Activated T-cell treated with anti-CD3 and anti-CD28 coated beads, Interleukin-2, amount 50 U/mL, for 72 hours (primary cell): ENCODE results near the gene ZNF318. TPM values are rescaled to one million over a fixed set of nuclear protein-coding genes. Genes with fewer than 3 reads are reported as not detected.

ENCODE experiments used
- ATAC-seq, 2 donors: fragments of 150-1000 bp; cut with Tn5 transposase; replicated peaks in 1 of 2; 2 replicates each; pipeline ENCODE4 v1.10.0; 2021; ENCODE audit warnings: moderate library complexity in 2 of 2, mild to moderate bottlenecking in 1 of 2
- DNase-seq, 2 donors: peaks; one replicate each; pipeline ENCODE4 v3.0.0; 2021 to 2022; ENCODE audit warnings: mixed read lengths in 1 of 2
- H3K27ac Mint-ChIP-seq: one replicate; pipeline ENCODE4 v1.8.0; 2022; ENCODE audit warnings: mild to moderate bottlenecking, moderate library complexity, mixed read lengths
- H3K27me3 Mint-ChIP-seq: one replicate; pipeline ENCODE4 v1.8.0; 2022; ENCODE audit warnings: low read depth, mixed read lengths
- H3K36me3 Mint-ChIP-seq, 2 donors: one replicate each; pipeline ENCODE4 v1.8.0; 2022; ENCODE audit warnings: mixed read lengths in 2 of 2, mild to moderate bottlenecking in 1 of 2; ENCODE audit not compliant: insufficient read depth in 2 of 2
- H3K4me1 Mint-ChIP-seq: one replicate; pipeline ENCODE4 v1.8.0; 2022; ENCODE audit warnings: low read depth, mixed read lengths
- H3K4me3 Mint-ChIP-seq, 2 donors: one replicate each; pipeline ENCODE4 v1.8.0; 2022; ENCODE audit warnings: mild to moderate bottlenecking in 2 of 2, mixed read lengths in 2 of 2, moderate library complexity in 2 of 2
- H3K9me3 Mint-ChIP-seq, 2 donors: one replicate each; pipeline ENCODE4 v1.8.0; 2022; ENCODE audit warnings: mixed read lengths in 2 of 2
- total RNA-seq, 2 donors: library from RNA; stranded (reverse); gene quantifications; one replicate each; pipeline ENCODE4 v1.2.3, GENCODE V29; 2022

The ZNF318 gene
- total RNA-seq, 2 donors from 2014 or later: 14.4 to 14.5 TPM

DNA sequence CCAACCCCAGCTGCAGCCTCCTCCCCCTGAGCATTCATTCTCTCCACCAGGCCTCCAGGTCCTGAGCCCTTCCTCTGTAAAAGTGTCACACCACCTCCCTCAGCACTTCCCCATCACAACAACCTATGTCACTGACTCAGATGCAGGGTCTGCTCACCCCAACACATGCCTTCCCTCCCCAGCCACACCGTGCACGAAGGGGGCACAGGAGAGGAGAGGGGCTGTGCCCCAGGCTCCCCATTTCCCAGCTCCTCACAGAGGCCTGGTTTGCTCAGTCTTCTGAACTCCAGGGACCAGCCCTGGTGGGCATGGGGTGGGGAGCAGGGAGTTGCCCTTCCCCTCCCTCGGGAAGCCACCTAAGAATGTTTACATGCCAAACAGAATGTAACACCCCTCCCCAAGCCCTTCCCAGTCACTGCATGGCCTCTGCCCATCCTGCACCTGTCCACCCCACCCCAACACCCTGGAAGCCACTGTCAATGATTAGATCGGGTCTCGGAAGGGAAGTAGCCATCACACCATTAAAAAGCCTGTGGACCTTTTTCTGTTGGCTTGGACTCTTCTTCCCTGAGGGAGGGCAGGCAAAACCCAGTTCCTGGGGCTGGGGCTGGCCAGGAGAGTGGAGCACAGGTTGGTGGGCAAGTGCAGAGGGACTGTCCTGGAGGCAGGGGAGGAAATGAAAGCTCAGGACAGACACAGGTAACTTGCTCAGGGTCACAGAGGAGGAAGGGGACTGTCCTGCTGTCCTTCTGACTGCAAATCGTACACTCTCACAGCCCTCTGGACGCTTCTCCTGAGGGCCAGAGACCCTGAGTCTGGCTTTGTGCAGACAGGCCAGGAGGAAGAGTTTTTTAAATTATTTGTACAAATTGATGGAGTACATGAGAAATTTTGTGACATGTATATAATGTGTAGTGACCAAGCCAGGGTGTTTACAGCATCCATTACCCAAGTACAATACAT is 81.4 kb downstream of the ZNF318 start:
- DNase-seq: no peak
- H3K27me3 Mint-ChIP-seq: peaks cover 16% of the 10 kb centered on the region
- no peaks in the 10 kb centered on the region for H3K36me3 Mint-ChIP-seq
- no peaks in the 10 kb centered on the region for H3K4me1 Mint-ChIP-seq
- H3K27ac Mint-ChIP-seq: no peak overlapping the region
- H3K9me3 Mint-ChIP-seq: no peaks in the 10 kb centered on the region
- no peak for ATAC-seq
- H3K4me3 Mint-ChIP-seq: no peak overlapping the region

DNA sequence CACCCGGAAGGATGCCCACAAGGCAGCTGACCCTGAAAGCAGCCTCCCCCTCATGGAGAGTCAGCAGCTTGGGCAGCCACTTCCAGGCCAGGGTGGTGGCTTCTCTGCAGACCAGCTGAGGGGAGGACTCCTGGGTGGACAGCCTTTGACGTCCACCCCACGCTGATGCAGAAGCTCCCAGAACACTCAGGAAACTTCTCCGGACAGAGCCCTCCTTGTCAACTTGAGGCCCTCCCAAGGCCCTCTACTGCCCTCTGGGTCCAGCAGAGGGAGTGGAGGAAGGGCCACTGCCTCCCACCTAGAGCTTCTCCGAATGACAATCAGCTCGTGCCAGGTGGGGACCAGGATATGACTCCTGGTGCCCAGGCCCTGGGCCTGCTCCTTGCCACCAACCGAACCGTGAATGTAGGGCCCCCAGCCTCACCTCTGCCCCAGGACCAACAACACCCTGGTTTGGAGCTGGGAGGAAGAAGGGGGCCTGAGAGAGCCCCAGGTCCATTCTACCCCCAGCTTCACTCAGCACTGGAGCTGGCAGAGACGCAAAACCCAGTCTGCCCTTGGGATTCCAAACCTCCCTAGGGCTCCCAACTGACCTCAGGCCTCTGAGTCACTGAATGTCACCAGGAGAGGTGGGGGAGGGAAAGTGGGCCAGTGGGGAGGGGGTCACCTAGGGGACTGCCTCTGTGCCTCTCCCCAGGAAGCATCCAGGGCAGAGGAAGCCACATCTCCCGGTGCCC is 82.3 kb downstream of the ZNF318 start:
- H3K27ac Mint-ChIP-seq: no peak overlapping the region
- peaks cover 16% of the 10 kb centered on the region for H3K27me3 Mint-ChIP-seq
- no peak overlapping the region for H3K4me3 Mint-ChIP-seq
- no peaks in the 10 kb centered on the region for H3K4me1 Mint-ChIP-seq
- H3K9me3 Mint-ChIP-seq: no peaks in the 10 kb centered on the region
- no peaks in the 10 kb centered on the region for H3K36me3 Mint-ChIP-seq
- DNase-seq (no peak), ATAC-seq (no peak)

DNA sequence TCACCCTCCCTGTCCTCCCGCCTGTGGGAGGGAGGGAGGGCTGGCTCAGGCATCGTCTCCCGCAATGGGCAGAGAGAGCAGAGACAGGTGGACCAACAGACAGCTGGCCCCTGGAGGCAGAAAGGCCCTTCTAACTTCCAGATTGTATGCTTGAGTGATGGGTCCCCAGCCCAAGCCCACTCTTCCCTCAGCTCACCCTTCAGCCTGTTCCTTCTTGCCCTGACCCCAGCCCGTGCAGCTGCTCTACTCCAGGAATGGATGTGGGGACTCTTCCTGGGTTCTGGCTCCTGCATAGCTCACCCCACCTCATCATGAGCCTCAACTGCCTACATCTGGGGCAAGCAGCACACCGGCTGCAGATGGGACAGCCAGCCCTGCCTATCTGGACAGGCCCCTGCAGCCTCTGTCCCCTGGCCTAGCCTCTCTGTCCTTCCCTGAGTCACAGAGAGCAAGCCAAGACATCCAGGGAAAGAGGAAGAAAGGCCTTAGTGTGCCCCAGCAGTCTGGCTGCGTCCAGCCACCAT is 82.9 kb downstream of the ZNF318 start:
- DNase-seq (no peak), ATAC-seq (no peak)
- peaks cover 18% of the 10 kb centered on the region for H3K27me3 Mint-ChIP-seq
- no peak overlapping the region for H3K27ac Mint-ChIP-seq
- no peak overlapping the region for H3K4me3 Mint-ChIP-seq
- no peaks in the 10 kb centered on the region for H3K9me3 Mint-ChIP-seq
- H3K4me1 Mint-ChIP-seq: no peaks in the 10 kb centered on the region
- H3K36me3 Mint-ChIP-seq: no peaks in the 10 kb centered on the region

Other genes starting within 250 kb of the ZNF318 start
- 10 to 100 TPM; 44.2 to 46.1 TPM for gene SRF, start 198.4 kb downstream of the ZNF318 start, total RNA-seq
- 10 to 100 TPM; 60.7 to 62.0 TPM for gene CUL9, start 187.5 kb downstream of the ZNF318 start, total RNA-seq
- gene DNPH1, start 140.2 kb downstream of the ZNF318 start, total RNA-seq: 10 to 100 TPM; 38.3 to 42.3 TPM
- 1 to 10 TPM; 1.1 to 1.2 TPM for gene TTBK1, start 126.2 kb downstream of the ZNF318 start, total RNA-seq
- not detected for gene SLC22A7, start 71.4 kb downstream of the ZNF318 start, total RNA-seq
- under 1 TPM; 0.82 to 0.90 TPM for gene CRIP3, start 60.8 kb downstream of the ZNF318 start, total RNA-seq
- gene ABCC10, start 57.9 kb upstream of the ZNF318 start, total RNA-seq: 10 to 100 TPM; 32.8 to 36.4 TPM
- 1 to 10 TPM; 1.6 to 2.6 TPM for gene DLK2, start 85.9 kb upstream of the ZNF318 start, total RNA-seq
- gene TJAP1, start 107.9 kb upstream of the ZNF318 start, total RNA-seq: 10 to 100 TPM; 68.6 to 77.2 TPM
- under 1 TPM; 0.32 to 0.43 TPM for gene LRRC73, start 140.7 kb upstream of the ZNF318 start, total RNA-seq
- 10 to 100 TPM; 63.9 to 64.4 TPM for gene YIPF3, start 147.3 kb upstream of the ZNF318 start, total RNA-seq
- gene POLR1C, start 147.4 kb upstream of the ZNF318 start, total RNA-seq: 10 to 100 TPM; 39.1 to 42.4 TPM
- gene XPO5, start 206.4 kb upstream of the ZNF318 start, total RNA-seq: 100 to 1,000 TPM; 104 to 150 TPM
- 10 to 100 TPM; 34.8 to 37.3 TPM for gene POLH, start 206.5 kb upstream of the ZNF318 start, total RNA-seq